IMR-90 (cell line): Measurements from ENCODE around the gene MSMP. TPM values are rescaled to one million over a fixed set of nuclear protein-coding genes. Genes with fewer than 3 reads are reported as not detected.

Source experiments
- ATAC-seq: fragments of 200-7000 bp; cut with Tn5 transposase; 2 replicates; pipeline ENCODE4 v1.9.1; 2020; ENCODE audit warnings: low read depth, mild to moderate bottlenecking, moderate library complexity
- BruUV-seq: library from RNA; stranded (reverse); fragments of 400-500 nt; replicated peaks from 2 replicates; lab custom pipeline; 2021; lab: Mats Ljungman, UMichigan
- CTCF ChIA-PET: fragments of 300-600 bp; formaldehyde crosslinking; extraction: SDS; loops from one replicate; lab custom pipeline; 2021; ENCODE audit warnings: antibody characterized with exemption; lab: Yijun Ruan, JAX
- POLR2A ChIA-PET: fragments of 300-600 bp; sonication (Branson Sonifier 250); formaldehyde crosslinking; loops from one replicate; lab custom pipeline; 2022; ENCODE audit warnings: antibody characterized with exemption; ENCODE audit not compliant: unreplicated experiment; lab: Charles Lee
- DNase-seq: peaks from one replicate; pipeline ENCODE4 v3.0.0; 2013
- H2AFZ ChIP-seq: replicated peaks from 2 replicates; pipeline ENCODE3; 2013; ENCODE audit warnings: low read length, mild to moderate bottlenecking; ENCODE audit not compliant: poor library complexity
- H2AK5ac ChIP-seq: 2 replicates; pipeline ENCODE4 v1.6.1; 2013; ENCODE audit warnings: low read depth, low read length, inconsistent platforms
- H2AK9ac ChIP-seq: replicated peaks from 2 replicates; pipeline ENCODE3; 2013; ENCODE audit warnings: mild to moderate bottlenecking, low read depth, low read length, moderate library complexity; ENCODE audit not compliant: poor library complexity
- H2BK120ac ChIP-seq: 2 replicates; pipeline ENCODE4 v1.6.1; 2013; ENCODE audit warnings: low read depth, low read length, inconsistent platforms
- H2BK15ac ChIP-seq: 3 replicates; pipeline ENCODE4 v1.6.1; 2013; ENCODE audit warnings: low read depth, low read length, inconsistent platforms
- H2BK20ac ChIP-seq: 2 replicates; pipeline ENCODE4 v1.6.1; 2013; ENCODE audit warnings: low read depth, mild to moderate bottlenecking, inconsistent platforms, low read length, moderate library complexity
- H2BK5ac ChIP-seq: 2 replicates; pipeline ENCODE4 v1.6.1; 2013; ENCODE audit warnings: mild to moderate bottlenecking, low read depth, low read length, inconsistent platforms; ENCODE audit not compliant: poor library complexity, severe bottlenecking
- H3K14ac ChIP-seq: replicated peaks from 2 replicates; pipeline ENCODE4 v1.6.1; 2013; ENCODE audit warnings: low read depth, low read length, inconsistent platforms
- H3K18ac ChIP-seq: 2 replicates; pipeline ENCODE4 v1.6.1; 2013; ENCODE audit warnings: low read depth, low read length, control low read depth
- H3K23ac ChIP-seq: 2 replicates; pipeline ENCODE4 v1.6.1; 2013; ENCODE audit warnings: low read depth, low read length, inconsistent platforms
- H3K27ac ChIP-seq: 2 replicates; pipeline ENCODE4 v1.5.1; 2013; ENCODE audit warnings: mild to moderate bottlenecking, control low read depth, low read length; ENCODE audit not compliant: insufficient read depth
- H3K27me3 ChIP-seq: 2 replicates; pipeline ENCODE4 v1.6.1; 2013; ENCODE audit warnings: low read length; ENCODE audit not compliant: control insufficient read depth, insufficient read depth
- H3K36me3 ChIP-seq: 2 replicates; pipeline ENCODE4 v1.6.1; 2013; ENCODE audit warnings: low read length, mixed read lengths; ENCODE audit not compliant: control insufficient read depth, insufficient read depth
- H3K4ac ChIP-seq: 2 replicates; pipeline ENCODE4 v1.6.1; 2013; ENCODE audit warnings: low read depth, low read length, inconsistent platforms
- H3K4me1 ChIP-seq: 2 replicates; pipeline ENCODE4 v1.6.1; 2013; ENCODE audit warnings: low read length, mixed read lengths; ENCODE audit not compliant: control insufficient read depth, insufficient read depth
- H3K4me2 ChIP-seq: 2 replicates; pipeline ENCODE4 v1.6.1; 2013; ENCODE audit warnings: low read depth, mild to moderate bottlenecking, control low read depth, low read length, moderate library complexity
- H3K4me3 ChIP-seq: 2 replicates; pipeline ENCODE4 v1.5.1; 2013; ENCODE audit warnings: low read depth, mild to moderate bottlenecking, control low read depth, low read length, moderate library complexity; ENCODE audit not compliant: insufficient read depth
- H3K56ac ChIP-seq: 2 replicates; pipeline ENCODE4 v1.6.1; 2013; ENCODE audit warnings: low read length, inconsistent platforms; ENCODE audit not compliant: insufficient read depth; ENCODE audit errors: extremely low read depth
- H3K79me1 ChIP-seq, 2 experiments: 2 replicates each; pipeline ENCODE4 v1.6.1; 2013; ENCODE audit warnings: low read length in 2 of 2, inconsistent platforms in 1 of 2, low read depth in 1 of 2
- H3K9ac ChIP-seq: 2 replicates; pipeline ENCODE4 v1.6.1; 2013; ENCODE audit warnings: low read depth, low read length, control low read depth
- H3K9me1 ChIP-seq: 2 replicates; pipeline ENCODE4 v1.6.1; 2013; ENCODE audit warnings: low read length, inconsistent platforms; ENCODE audit not compliant: insufficient read depth
- H3K9me3 ChIP-seq: 2 replicates; pipeline ENCODE4 v1.6.1; 2013; ENCODE audit warnings: low read length; ENCODE audit not compliant: control insufficient read depth, insufficient read depth
- H4K20me1 ChIP-seq: 2 replicates; pipeline ENCODE4 v1.6.1; 2013; ENCODE audit warnings: low read length, inconsistent platforms; ENCODE audit not compliant: insufficient read depth
- H4K5ac ChIP-seq: 2 replicates; pipeline ENCODE4 v1.6.1; 2013; ENCODE audit warnings: mild to moderate bottlenecking, low read depth, low read length, control low read depth
- H4K8ac ChIP-seq, 2 experiments: 2 replicates each; pipeline ENCODE4 v1.6.1; 2013; ENCODE audit warnings: low read depth in 2 of 2, low read length in 2 of 2, control low read depth in 1 of 2, inconsistent platforms in 1 of 2
- H4K91ac ChIP-seq: 2 replicates; pipeline ENCODE4 v1.6.1; 2013; ENCODE audit warnings: low read depth, low read length, inconsistent platforms; ENCODE audit not compliant: insufficient read depth
- CEBPB ChIP-seq: IDR thresholded peaks from 2 replicates; pipeline ENCODE4 v1.6.1; 2012; ENCODE audit warnings: low read depth, low read length, improper control_type of control experiment
- CTCF ChIP-seq: conservative IDR thresholded peaks from 2 replicates; pipeline ENCODE4 v1.5.1; 2012; ENCODE audit warnings: mild to moderate bottlenecking, low read depth, low read length, improper control_type of control experiment
- FOS ChIP-seq: fragments of 150-350 bp; IDR thresholded peaks from 2 replicates; pipeline ENCODE4 v1.6.1; 2016; ENCODE audit warnings: low read depth, low read length
- MAFK ChIP-seq: IDR thresholded peaks from 2 replicates; pipeline ENCODE4 v1.6.1; 2012; ENCODE audit warnings: low read depth, low read length, improper control_type of control experiment
- MAZ ChIP-seq: IDR thresholded peaks from 2 replicates; pipeline ENCODE4 v1.6.1; 2012; ENCODE audit warnings: low read depth, mild to moderate bottlenecking, low read length, improper control_type of control experiment, moderate library complexity, borderline replicate concordance
- NFE2L2 ChIP-seq: fragments of 150-350 bp; IDR thresholded peaks from 2 replicates; pipeline ENCODE4 v1.6.1; 2016; ENCODE audit warnings: low read depth, mild to moderate bottlenecking, low read length
- POLR2A ChIP-seq: IDR thresholded peaks from 2 replicates; pipeline ENCODE4 v1.6.1; 2012; ENCODE audit warnings: mild to moderate bottlenecking, low read depth, low read length
- RAD21 ChIP-seq: IDR thresholded peaks from 2 replicates; pipeline ENCODE4 v1.6.1; 2012; ENCODE audit warnings: low read length, improper control_type of control experiment
- RCOR1 ChIP-seq: IDR thresholded peaks from 2 replicates; pipeline ENCODE4 v1.6.1; 2012; ENCODE audit warnings: mild to moderate bottlenecking, low read length, improper control_type of control experiment; ENCODE audit not compliant: insufficient replicate concordance
- RFX5 ChIP-seq: IDR thresholded peaks from 2 replicates; pipeline ENCODE4 v1.8.0; 2012; ENCODE audit warnings: low read depth, mild to moderate bottlenecking, low read length, moderate library complexity
- SMC3 ChIP-seq: fragments of 150-350 bp; IDR thresholded peaks from 2 replicates; pipeline ENCODE4 v1.6.1; 2016; ENCODE audit warnings: low read depth, mild to moderate bottlenecking, antibody characterized with exemption, low read length, moderate library complexity
- USF2 ChIP-seq: fragments of 150-350 bp; IDR thresholded peaks from 2 replicates; pipeline ENCODE4 v1.6.1; 2017; ENCODE audit warnings: mild to moderate bottlenecking, antibody characterized with exemption, low read length, low read depth
- WGBS, 2 experiments: methylation state at CpG; one replicate each; pipeline versions ENCODE4 v1.1.5 to v1.1.7; 2013; ENCODE audit warnings: missing lambda C conversion rate in 2 of 2; ENCODE audit not compliant: insufficient read length in 1 of 2; ENCODE audit errors: extremely low coverage in 2 of 2; 5-methylcytosine and 5-hydroxymethylcytosine counted together
- dilution Hi-C: fragments of 300-500 bp; cut with HindIII; formaldehyde crosslinking; loops from one replicate; pipeline ENCODE4 v1.14.3; 2018; ENCODE audit warnings: low sequenced_read_pairs; ENCODE audit not compliant: unreplicated experiment
- in situ Hi-C: fragments of 300-500 bp; cut with MboI; formaldehyde crosslinking; loops from 3 replicates; pipeline ENCODE4 v1.14.3; 2019; ENCODE audit warnings: low sequenced_read_pairs, inconsistent platforms, mixed read lengths
- intact Hi-C: fragments of 100-400 bp; cut with micrococcal nuclease; formaldehyde crosslinking; loops from 2 replicates; pipeline ENCODE4 v1.10.0; 2022
- polyA plus RNA-seq, 3 experiments: library from polyadenylated mRNA; depleted of rRNA; stranded (reverse); fragments of >200 nt; gene quantifications; 2 replicates each; pipeline ENCODE4 v1.2.3, GENCODE V29; 2012; ENCODE audit warnings: low replicate concordance in 1 of 3
- total RNA-seq: library from RNA; depleted of rRNA; stranded (reverse); fragments of >200 nt; gene quantifications from 2 replicates; pipeline ENCODE4 v1.2.3, GENCODE V29; 2012
- TF ChIP-seq, protein P1 (sequence below): fragments of 150-350 bp; IDR thresholded peaks from 2 replicates; pipeline ENCODE4 v1.6.1; 2016; ENCODE audit warnings: low read depth, mild to moderate bottlenecking, low read length, moderate library complexity, borderline replicate concordance

Gene MSMP
- total and polyA plus RNA-seq, 2 of the 4 experiments (the other 2 are of a cell fraction) = not detected

DNA sequence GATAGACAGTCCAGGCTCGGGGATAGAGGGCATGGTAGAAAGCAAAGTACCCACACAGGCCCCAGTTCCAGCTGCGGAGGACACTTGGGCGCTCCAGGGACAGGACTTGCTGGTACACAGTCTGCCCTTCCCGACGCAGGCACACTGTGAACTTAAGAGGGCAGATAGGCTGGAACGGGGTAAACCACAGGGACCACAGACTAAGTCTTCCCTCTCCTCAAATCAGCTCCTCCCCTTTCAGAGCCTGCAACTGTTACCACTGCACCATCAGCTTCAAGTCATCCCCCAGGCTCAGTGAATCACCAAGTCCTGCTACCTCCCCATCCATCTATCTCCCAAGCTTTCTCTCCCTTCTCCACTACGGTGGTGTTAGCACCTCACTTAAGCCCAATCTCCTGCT lies 12.3 kb downstream of the MSMP start:
- Histone ChIP-seq H2AFZ (no peak overlapping the region), H2BK15ac (no peak overlapping the region), H2AK9ac (no peak overlapping the region), H3K14ac (no peak overlapping the region), H3K4me3 (no peak overlapping the region), H2BK5ac (no peak overlapping the region), H3K4ac (no peak overlapping the region), H4K8ac (no peak overlapping the region), H3K36me3 (peaks cover 71% of the 10 kb centered on the region), H4K5ac (no peak overlapping the region), H3K4me1 (no peaks in the 10 kb centered on the region; the same call in 1 of the 2 replicates), H2AK5ac (no peak overlapping the region), H2BK20ac (no peak overlapping the region), H3K9me1 (peaks cover 10% of the 10 kb centered on the region; the same call in 1 of the 2 replicates), H3K18ac (no peak overlapping the region), H3K27me3 (no peaks in the 10 kb centered on the region), H3K9me3 (no peaks in the 10 kb centered on the region), H3K27ac (no peak overlapping the region), H4K91ac (no peak overlapping the region), H3K56ac (no peak overlapping the region), H3K9ac (no peak overlapping the region), H3K4me2 (no peak overlapping the region), H3K23ac (no peak overlapping the region), H4K20me1 (peaks cover 26% of the 10 kb centered on the region), H2BK120ac (no peak overlapping the region), H3K79me1 (peaks cover 36 to 86% of the 10 kb centered on the region in 2 experiments)
- in situ Hi-C loops (no loop called here), dilution Hi-C loops (no loop called here), intact Hi-C loops (no loop called here)
- BruUV-seq = no TSS peak
- WGBS, 2 experiments = 100% methylated on average over 3 of the region's 7 CpGs; no CpG with 5 or more reads in 1 of the 2 experiments
- ATAC-seq = no peak
- DNase-seq = no peak
- ChIA-PET CTCF (no interaction called here), POLR2A (interaction anchor here (1.2 kb wide), 1 partner anchor 13 kb away, joined by 6 read pairs; no protein-coding TSS in a partner anchor)
- TF ChIP-seq, protein P1, sequence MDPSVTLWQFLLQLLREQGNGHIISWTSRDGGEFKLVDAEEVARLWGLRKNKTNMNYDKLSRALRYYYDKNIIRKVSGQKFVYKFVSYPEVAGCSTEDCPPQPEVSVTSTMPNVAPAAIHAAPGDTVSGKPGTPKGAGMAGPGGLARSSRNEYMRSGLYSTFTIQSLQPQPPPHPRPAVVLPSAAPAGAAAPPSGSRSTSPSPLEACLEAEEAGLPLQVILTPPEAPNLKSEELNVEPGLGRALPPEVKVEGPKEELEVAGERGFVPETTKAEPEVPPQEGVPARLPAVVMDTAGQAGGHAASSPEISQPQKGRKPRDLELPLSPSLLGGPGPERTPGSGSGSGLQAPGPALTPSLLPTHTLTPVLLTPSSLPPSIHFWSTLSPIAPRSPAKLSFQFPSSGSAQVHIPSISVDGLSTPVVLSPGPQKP = no peak
- no peak for TF ChIP-seq MAZ
- TF ChIP-seq USF2 = no peak
- TF ChIP-seq SMC3 = no peak
- TF ChIP-seq CEBPB = no peak
- no peak for TF ChIP-seq FOS
- TF ChIP-seq NFE2L2 = no peak
- no peak for TF ChIP-seq MAFK
- no peak for TF ChIP-seq CTCF
- TF ChIP-seq RCOR1 = no peak
- no peak for TF ChIP-seq RAD21
- TF ChIP-seq RFX5 = no peak
- no peak for TF ChIP-seq POLR2A
